Vagina (tissue), 2 donors: ENCODE results near the gene PDE7B.

ENCODE experiments used
- POLR2A ChIP-seq, 2 donors: fragments of 450-650 bp; IDR thresholded peaks; one replicate each; pipeline ENCODE4 v1.6.1; 2017; ENCODE audit warnings: antibody characterized with exemption in 2 of 2, mild to moderate bottlenecking in 2 of 2, moderate library complexity in 2 of 2
- POLR2AphosphoS5 ChIP-seq, 2 donors: sonication (generic); formaldehyde crosslinking; IDR thresholded peaks; one replicate each; pipeline ENCODE4 v1.9.0; 2017; ENCODE audit warnings: antibody characterized with exemption in 2 of 2, mild to moderate bottlenecking in 2 of 2, low read depth in 1 of 2; ENCODE audit not compliant: insufficient read depth in 1 of 2

GRCh38 chr6:135983718-135984343 lies 132.3 kb downstream of the PDE7B start:
- TF ChIP-seq POLR2A (IDR thresholded peaks at IDR 0.05) = no peak
- TF ChIP-seq POLR2AphosphoS5 (IDR thresholded peaks at IDR 0.05; ENCODE audit: insufficient read depth in 1 of 2, low read depth in 1 of 2) = no peak
